Kidney (tissue), 14 donors: ENCODE measurements around the gene TEX48. TPM values are rescaled to one million over a fixed set of nuclear protein-coding genes. Genes with fewer than 3 reads are reported as not detected.

Experiments used
- DNase-seq, 5 donors: peaks; one replicate each; pipeline ENCODE4 v3.0.0-alpha.2; 2013 to 2020
- FAIRE-seq: peaks from 2 replicates; lab custom pipeline; 2012; peaks lifted over from hg19 to GRCh38; lab: Jason Lieb, UNC
- H3K27ac ChIP-seq, 2 donors: one replicate each; pipeline ENCODE4 v1.7.0; 2013; ENCODE audit warnings: low read depth in 2 of 2, low read length in 2 of 2, inconsistent platforms in 1 of 2
- H3K27me3 ChIP-seq: one replicate; pipeline ENCODE4 v1.7.1; 2013; ENCODE audit warnings: low read length, inconsistent platforms; ENCODE audit not compliant: control insufficient read depth, insufficient read depth
- H3K36me3 ChIP-seq, 3 donors: one replicate each; pipeline versions ENCODE4 v1.7.0 to v1.7.1; 2013; ENCODE audit warnings: low read length in 3 of 3, control low read depth in 1 of 3, inconsistent platforms in 1 of 3; ENCODE audit not compliant: insufficient read depth in 3 of 3, control insufficient read depth in 2 of 3
- H3K4me1 ChIP-seq, 3 donors: one replicate each; pipeline versions ENCODE4 v1.7.0 to v1.7.1; 2013; ENCODE audit warnings: low read length in 3 of 3, inconsistent platforms in 1 of 3, low read depth in 1 of 3; ENCODE audit not compliant: control insufficient read depth in 2 of 3, insufficient read depth in 2 of 3
- H3K4me3 ChIP-seq, 3 donors: one replicate each; pipeline versions ENCODE4 v1.7.0 to v1.8.1; 2013; ENCODE audit warnings: low read length in 3 of 3, control low read depth in 1 of 3, inconsistent platforms in 1 of 3
- H3K9ac ChIP-seq, 3 donors: one replicate each; pipeline versions ENCODE4 v1.7.0 to v1.7.1; 2013; ENCODE audit warnings: low read length in 3 of 3, control low read depth in 1 of 3, inconsistent platforms in 1 of 3
- H3K9me3 ChIP-seq, 3 donors: one replicate each; pipeline versions ENCODE4 v1.7.0 to v1.7.1; 2013; ENCODE audit warnings: low read length in 3 of 3, control low read depth in 1 of 3, inconsistent platforms in 1 of 3; ENCODE audit not compliant: control insufficient read depth in 2 of 3, insufficient read depth in 1 of 3
- intact Hi-C: fragments of 100-400 bp; cut with DNase I; formaldehyde crosslinking; loops from one replicate; pipeline ENCODE4 v1.11.1; 2022
- polyA plus RNA-seq: library from polyadenylated mRNA; stranded (reverse); fragments of 350-450 nt; fragmentation: Illumina TruSeq; extraction: RNeasy Lipid Tissue Mini Kit (QIAGEN cat#74804); gene quantifications from one replicate; pipeline ENCODE4 v1.2.3, GENCODE V29; 2014; ENCODE audit warnings: low read depth, low replicate concordance; ENCODE audit not compliant: insufficient read depth
- total RNA-seq: library from RNA; stranded (reverse); fragmentation: NEBNext Ultra II Directional; extraction: Animal tissue kit (Norgen Biotek cat#: 25700); gene quantifications from one replicate; pipeline ENCODE4 v1.2.1, GENCODE V29; 2021
- TF ChIP-seq, protein P1 (sequence below): IDR thresholded peaks from 3 replicates; pipeline ENCODE4 v1.5.1; 2012; ENCODE audit warnings: mild to moderate bottlenecking, moderate library complexity, borderline replicate concordance; ENCODE audit not compliant: insufficient read depth; ENCODE audit errors: extremely low read depth
- donor health status: control.
- donor health status: control.
- donor health status: control.
- donor health status: control.
- donor health status: control.
- donor health status: DM: yes; HTN: yes; CAD: no.
- donor health status: Normal renal cell carcinoma (clear cell type).

TEX48 gene
- total and polyA plus RNA-seq, 2 donors from 2014 or later = not detected

DNA sequence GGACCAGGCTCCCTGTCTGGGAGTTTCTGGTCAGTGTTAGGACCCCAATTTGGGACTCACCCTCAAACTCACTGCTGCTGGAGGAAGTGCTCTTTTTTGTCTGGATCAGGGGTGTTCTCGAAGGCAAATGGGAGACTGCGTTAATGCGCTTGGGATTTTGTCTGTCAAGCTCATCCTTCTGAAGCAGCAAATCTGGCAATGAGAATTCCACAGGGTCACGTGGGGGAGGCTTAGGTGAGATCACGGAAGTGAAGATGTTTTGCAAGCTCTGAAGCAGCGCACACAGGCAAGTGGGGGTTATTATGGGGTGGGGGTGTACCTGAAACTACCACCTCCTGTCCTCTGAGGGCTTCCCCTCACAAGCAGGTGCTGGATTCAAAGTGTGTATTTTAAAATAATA, 13.8 kb downstream of the TEX48 start:
- intact Hi-C loops = no loop called here
- TF ChIP-seq, protein P1, sequence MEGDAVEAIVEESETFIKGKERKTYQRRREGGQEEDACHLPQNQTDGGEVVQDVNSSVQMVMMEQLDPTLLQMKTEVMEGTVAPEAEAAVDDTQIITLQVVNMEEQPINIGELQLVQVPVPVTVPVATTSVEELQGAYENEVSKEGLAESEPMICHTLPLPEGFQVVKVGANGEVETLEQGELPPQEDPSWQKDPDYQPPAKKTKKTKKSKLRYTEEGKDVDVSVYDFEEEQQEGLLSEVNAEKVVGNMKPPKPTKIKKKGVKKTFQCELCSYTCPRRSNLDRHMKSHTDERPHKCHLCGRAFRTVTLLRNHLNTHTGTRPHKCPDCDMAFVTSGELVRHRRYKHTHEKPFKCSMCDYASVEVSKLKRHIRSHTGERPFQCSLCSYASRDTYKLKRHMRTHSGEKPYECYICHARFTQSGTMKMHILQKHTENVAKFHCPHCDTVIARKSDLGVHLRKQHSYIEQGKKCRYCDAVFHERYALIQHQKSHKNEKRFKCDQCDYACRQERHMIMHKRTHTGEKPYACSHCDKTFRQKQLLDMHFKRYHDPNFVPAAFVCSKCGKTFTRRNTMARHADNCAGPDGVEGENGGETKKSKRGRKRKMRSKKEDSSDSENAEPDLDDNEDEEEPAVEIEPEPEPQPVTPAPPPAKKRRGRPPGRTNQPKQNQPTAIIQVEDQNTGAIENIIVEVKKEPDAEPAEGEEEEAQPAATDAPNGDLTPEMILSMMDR = no peak
- Histone ChIP-seq H3K27me3 (no peaks in the 10 kb centered on the region), H3K36me3 (no peaks in the 10 kb centered on the region), H3K4me3 (no peak overlapping the region), H3K27ac (no peak overlapping the region), H3K9ac (no peak overlapping the region), H3K9me3 (no peaks in the 10 kb centered on the region), H3K4me1 (no peaks in the 10 kb centered on the region)
- FAIRE-seq (no peak), DNase-seq (no peak)

- Histone ChIP-seq H3K9me3 (no peaks in the 10 kb centered on the region), H3K27me3 (no peaks in the 10 kb centered on the region), H3K36me3 (no peaks in the 10 kb centered on the region), H3K4me3 (no peak overlapping the region), H3K9ac (no peak overlapping the region), H3K27ac (no peak overlapping the region), H3K4me1 (no peaks in the 10 kb centered on the region)
- DNase-seq = no peak
- FAIRE-seq = no peak
- TF ChIP-seq, protein P1 = no peak
- intact Hi-C loops = no loop called here
These were observed 15.1 kb downstream of the TEX48 start for GRCh38 chr9:114666851-114667250.

- H3K9ac ChIP-seq = no peak overlapping the region
- H3K27ac ChIP-seq = no peak overlapping the region
- H3K9me3 ChIP-seq = no peaks in the 10 kb centered on the region
- H3K36me3 ChIP-seq = no peaks in the 10 kb centered on the region
- H3K27me3 ChIP-seq = no peaks in the 10 kb centered on the region
- H3K4me1 ChIP-seq = no peaks in the 10 kb centered on the region
- intact Hi-C loops = no loop called here
- TF ChIP-seq, protein P1 = no peak
- no peak overlapping the region for H3K4me3 ChIP-seq
- no peak for FAIRE-seq
- no peak for DNase-seq
These were observed 15.6 kb downstream of the TEX48 start for GRCh38 chr9:114666401-114666800.

GRCh38 chr9:114664181-114664580, 17.8 kb downstream of the TEX48 start:
- H3K9ac ChIP-seq = no peak overlapping the region
- TF ChIP-seq, protein P1 = no peak
- no peak overlapping the region for H3K4me3 ChIP-seq
- H3K27ac ChIP-seq = no peak overlapping the region
- intact Hi-C loops = no loop called here
- no peaks in the 10 kb centered on the region for H3K27me3 ChIP-seq
- FAIRE-seq = no peak
- H3K36me3 ChIP-seq = no peaks in the 10 kb centered on the region
- no peak for DNase-seq
- H3K4me1 ChIP-seq = no peaks in the 10 kb centered on the region
- H3K9me3 ChIP-seq = no peaks in the 10 kb centered on the region
